Urinary bladder (tissue), 4 donors: Measurements from ENCODE around the gene STRN. TPM values are rescaled to one million over a fixed set of nuclear protein-coding genes. Genes with fewer than 3 reads are reported as not detected.
"Not testable (repeated sequence)": the region's sequence is repeated elsewhere in the genome, so short reads cannot be mapped to it uniquely, and the experiment has no call there.

ENCODE experiments used
- DNase-seq: peaks from one replicate; pipeline ENCODE4 v3.0.0-alpha.2; 2015; ENCODE audit errors: extremely low spot score
- H3K27ac ChIP-seq: one replicate; pipeline ENCODE4 v1.5.1; 2013; ENCODE audit warnings: low read depth, mild to moderate bottlenecking, moderate library complexity
- H3K36me3 ChIP-seq: one replicate; pipeline ENCODE4 v1.6.1; 2013; ENCODE audit warnings: mild to moderate bottlenecking, moderate library complexity; ENCODE audit not compliant: insufficient read depth
- H3K4me1 ChIP-seq: one replicate; pipeline ENCODE4 v1.6.1; 2013; ENCODE audit warnings: mild to moderate bottlenecking, moderate library complexity; ENCODE audit not compliant: insufficient read depth
- H3K4me3 ChIP-seq: one replicate; pipeline ENCODE4 v1.5.1; 2013; ENCODE audit warnings: low read depth, low read length
- WGBS: extraction: QIAGEN DNeasy Blood & Tissue Kit; methylation state at CpG from one replicate; pipeline ENCODE4 v1.1.7; 2013; 5-methylcytosine and 5-hydroxymethylcytosine counted together
- polyA plus RNA-seq: library from polyadenylated mRNA; stranded (reverse); fragments of 200-250 nt; gene quantifications from one replicate; pipeline ENCODE4 v1.2.3, GENCODE V29; 2013
- total RNA-seq: library from RNA; depleted of rRNA; stranded (reverse); fragments of >200 nt; gene quantifications from one replicate; pipeline ENCODE4 v1.2.3, GENCODE V29; 2014
- donor health status: healthy with polysubstance abuse.
- donor health status: healthy.

The STRN gene
- total and polyA plus RNA-seq, 2 donors: 8.2 to 34.9 TPM

DNA sequence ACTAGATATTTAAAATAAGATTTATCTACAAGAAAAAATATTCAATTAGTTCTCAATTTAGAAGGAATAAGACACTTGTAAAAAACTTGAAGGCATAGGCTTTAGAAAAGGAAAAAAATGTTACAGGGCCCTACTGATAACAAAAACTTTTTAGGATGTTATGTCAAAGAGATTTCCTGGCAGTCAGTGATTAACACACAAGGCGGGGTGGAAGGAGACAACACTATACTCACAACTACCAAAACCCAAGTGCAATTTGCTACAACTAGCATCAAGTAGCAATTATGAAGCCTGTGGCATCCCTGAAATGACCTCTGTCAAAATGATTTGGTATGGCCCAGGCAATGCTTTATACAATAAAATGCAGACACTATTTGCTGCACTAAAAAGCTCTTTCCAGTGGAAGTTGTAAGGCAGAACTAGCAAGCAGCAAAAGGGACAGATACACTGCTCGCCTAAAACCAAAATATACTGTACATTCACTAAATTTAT is 15.3 kb downstream of the STRN start:
- no peak for DNase-seq
- Histone ChIP-seq H3K36me3 (no peaks in the 10 kb centered on the region), H3K4me1 (no peaks in the 10 kb centered on the region), H3K4me3 (no peak overlapping the region), H3K27ac (no peak overlapping the region)
- WGBS: 90% methylated on average over 2 of the region's 2 CpGs

DNA sequence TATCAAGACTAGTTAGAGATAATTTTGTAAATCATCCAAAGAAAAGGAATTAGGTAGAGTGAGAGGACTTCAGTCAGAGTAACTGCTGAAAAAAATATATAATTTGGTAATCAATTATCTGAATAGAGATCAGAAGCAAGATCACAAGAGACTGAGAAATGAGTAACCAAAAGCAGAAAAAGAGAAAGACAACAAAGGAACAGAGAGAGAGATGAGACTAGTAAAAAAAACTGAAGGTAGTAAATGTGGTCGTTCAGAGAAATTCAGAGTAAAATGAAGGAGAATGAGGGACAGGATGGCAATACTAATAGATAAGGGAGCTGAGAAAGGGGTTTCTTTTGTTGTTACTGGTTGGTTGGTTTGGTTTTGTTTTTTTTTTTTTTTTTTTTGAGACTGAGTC is 16.5 kb downstream of the STRN start:
- WGBS: 71% methylated on average over 1 of the region's 1 CpG
- no peak overlapping the region for H3K27ac ChIP-seq
- no peaks in the 10 kb centered on the region for H3K36me3 ChIP-seq
- H3K4me3 ChIP-seq: no peak overlapping the region
- no peaks in the 10 kb centered on the region for H3K4me1 ChIP-seq
- DNase-seq: no peak

DNA sequence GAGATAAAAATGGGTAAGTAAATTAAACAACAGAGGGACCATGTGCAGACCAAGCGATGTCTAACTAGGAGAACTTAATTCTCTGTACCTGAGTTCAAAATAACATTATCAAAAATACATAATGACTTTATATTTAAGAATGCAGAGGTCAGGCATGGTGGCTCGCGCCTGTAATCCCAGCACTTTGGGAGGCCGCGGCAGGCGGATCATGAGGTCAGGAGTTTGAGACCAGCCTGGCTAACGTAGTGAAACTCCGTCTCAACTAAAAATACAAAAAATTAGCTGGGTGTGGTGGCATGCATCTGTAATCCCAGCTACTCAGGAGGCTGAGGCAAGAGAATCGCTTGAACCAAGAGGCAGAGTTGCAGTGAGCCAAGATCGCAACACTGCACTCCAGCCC is 21.1 kb downstream of the STRN start:
- DNase-seq, H3K4me1 ChIP-seq, H3K36me3 ChIP-seq, H3K27ac ChIP-seq, H3K4me3 ChIP-seq: not testable (repeated sequence)
- WGBS: 92% methylated on average over 10 of the region's 10 CpGs

DNA sequence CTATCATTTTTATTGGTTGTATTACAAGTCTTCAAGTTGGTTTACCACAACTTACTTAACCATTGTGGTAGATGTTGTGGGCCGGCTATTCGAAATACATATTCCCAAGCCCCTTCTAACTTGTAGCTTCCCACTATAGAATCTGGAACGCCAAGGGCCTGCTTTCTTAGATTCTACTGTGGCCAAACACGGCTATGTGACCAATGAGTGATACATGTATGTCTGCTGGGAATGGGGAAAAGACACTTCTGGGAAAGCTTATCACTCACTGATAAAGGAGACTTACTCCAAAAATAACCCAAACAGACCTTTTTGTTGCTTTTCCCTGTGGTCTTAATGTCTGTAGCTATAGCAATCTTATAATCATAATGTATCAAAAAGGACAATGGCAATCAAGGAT is 24.5 kb downstream of the STRN start:
- Histone ChIP-seq H3K27ac (no peak overlapping the region), H3K36me3 (no peaks in the 10 kb centered on the region), H3K4me3 (no peak overlapping the region), H3K4me1 (no peaks in the 10 kb centered on the region)
- no peak for DNase-seq
- WGBS: 96% methylated on average over 4 of the region's 4 CpGs

DNA sequence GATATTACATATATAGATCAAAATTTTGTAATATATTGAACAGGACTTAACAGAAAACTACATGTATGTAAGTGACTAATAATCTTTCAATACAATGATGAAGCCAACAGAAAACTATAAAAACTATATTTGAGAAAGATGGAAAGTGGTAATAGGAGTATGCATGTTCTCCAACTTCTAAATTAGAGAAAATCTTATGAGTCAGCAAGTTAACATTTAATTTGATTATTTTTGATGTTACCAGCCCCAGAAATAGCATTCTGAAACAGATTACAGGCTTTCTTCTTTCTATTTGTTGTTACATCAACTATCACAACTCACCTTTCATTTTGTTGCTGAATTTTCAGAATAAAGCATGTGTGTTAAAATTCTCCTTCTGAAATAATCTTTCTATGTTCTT is 29.8 kb downstream of the STRN start:
- H3K4me1 ChIP-seq, H3K4me3 ChIP-seq, DNase-seq, H3K27ac ChIP-seq, H3K36me3 ChIP-seq: not testable (repeated sequence)

DNA sequence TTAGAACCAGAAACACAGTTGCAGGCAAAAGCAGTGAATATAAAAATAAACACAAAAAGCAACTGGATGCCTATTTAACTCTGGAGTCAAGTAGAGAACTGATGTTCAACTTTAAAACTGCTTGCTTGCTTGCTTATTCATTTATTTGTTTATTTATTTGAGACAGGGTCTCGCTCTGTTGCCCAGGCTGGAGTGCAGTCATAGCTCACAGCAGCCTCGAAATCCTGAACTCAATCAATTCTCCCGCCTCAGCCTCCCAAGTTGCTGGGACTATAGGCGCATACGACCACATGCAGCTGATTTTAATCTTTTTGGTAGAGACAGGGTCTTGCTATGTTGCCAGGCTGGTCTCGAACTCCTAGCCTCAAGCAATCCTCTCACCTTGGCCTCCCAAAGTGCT is 34.6 kb downstream of the STRN start:
- H3K36me3 ChIP-seq, DNase-seq, H3K4me3 ChIP-seq, H3K27ac ChIP-seq, H3K4me1 ChIP-seq: not testable (repeated sequence)
- WGBS: 95% methylated on average over 6 of the region's 6 CpGs

DNA sequence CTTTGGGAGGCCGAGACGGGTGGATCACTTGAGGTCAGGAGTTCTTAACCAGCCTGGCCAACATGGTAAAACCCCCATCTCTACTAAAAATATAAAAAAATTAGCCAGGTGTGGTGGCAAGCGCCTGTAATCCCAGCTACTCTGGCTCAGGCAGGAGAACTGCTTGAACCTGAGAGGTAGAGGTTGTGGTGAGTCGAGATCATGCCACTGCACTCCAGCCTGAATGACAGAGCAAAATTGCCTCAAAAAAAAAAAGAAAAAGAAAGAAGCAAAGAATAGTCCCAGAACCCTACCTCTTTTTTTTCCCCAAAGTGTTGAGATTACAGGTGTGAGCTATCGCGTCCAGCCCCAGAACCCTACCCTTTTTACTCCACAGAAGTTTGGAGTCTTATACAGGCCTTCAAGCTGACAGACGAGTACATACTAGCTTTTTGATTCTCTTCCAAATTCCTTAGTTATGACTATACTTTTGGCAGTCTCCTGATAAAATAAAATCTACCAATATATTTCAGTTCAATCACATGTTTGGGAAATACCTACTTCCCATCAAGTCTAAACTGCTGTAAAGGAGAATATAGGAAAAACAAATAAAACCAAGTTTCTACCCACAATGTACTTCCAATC is 35.4 kb downstream of the STRN start:
- H3K27ac ChIP-seq: peak overlapping the region; percentile 23
- 77% methylated on average over 7 of the region's 7 CpGs for WGBS
- H3K4me1 ChIP-seq, H3K36me3 ChIP-seq, H3K4me3 ChIP-seq, DNase-seq: not testable (repeated sequence)

DNA sequence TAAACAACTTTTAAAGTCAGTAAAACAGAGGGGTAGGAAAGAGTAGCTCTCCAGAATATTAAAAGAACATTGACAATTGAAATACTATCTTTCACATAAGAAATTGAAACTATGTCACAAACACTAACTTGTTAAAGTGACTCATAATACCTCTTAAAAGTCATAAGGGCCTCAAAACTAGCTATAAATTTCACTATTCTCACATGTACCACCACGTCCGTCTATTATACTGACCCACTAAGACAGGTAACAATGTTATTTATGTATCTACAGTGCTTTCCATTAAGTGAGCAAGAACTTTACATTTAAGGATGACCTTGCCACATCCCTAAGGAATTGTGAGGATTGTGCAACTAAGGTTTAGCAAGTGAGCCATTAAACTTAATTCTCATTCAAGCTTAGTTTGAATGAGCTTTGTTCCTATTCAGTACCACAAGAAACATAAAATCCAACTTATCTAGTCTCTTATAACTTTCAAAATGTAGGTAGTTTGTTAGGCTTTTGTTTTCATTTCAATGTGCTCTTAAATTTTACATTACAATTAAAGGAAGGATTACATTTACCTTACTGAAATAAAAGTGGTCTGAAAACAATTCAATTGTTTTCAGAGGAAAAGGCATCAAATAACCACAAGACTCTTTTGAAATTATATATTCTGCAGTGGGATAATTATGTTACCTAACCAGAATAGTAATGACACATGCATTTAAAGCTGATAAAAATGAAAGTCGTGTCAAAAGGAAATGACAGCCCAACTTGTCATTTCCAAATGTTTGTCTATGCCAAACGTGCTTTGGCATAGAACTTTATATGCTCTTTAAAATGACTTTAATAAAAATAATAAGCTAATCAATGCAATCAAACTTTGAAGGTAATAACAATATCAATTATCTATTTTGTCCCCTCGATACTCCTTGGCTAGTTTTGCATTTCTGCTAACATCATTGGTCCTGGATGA is 39.9 kb downstream of the STRN start:
- not testable (repeated sequence) for H3K4me3 ChIP-seq, H3K4me1 ChIP-seq, H3K36me3 ChIP-seq, DNase-seq, H3K27ac ChIP-seq
- 65% methylated on average over 5 of the region's 5 CpGs for WGBS

DNA sequence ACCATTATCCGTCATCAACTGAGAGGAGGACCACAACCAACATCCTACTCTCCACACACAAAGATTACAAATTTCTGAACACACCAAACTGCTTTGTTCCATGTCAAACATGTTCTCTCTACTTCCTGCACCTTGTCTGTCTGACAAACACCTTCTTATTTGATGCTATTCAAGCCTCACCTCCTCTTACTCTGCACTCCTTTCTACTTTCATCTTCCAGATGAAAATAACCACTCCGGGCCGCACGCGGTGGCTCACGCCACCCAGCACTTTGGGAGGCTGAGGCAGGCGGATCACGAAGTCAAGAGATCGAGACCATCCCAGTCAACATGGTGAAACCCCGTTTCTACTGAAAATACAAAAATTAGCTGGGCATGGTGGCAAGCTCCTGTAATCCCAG is 43.7 kb downstream of the STRN start:
- 97% methylated on average over 10 of the region's 10 CpGs for WGBS
- H3K27ac ChIP-seq, DNase-seq, H3K4me3 ChIP-seq, H3K4me1 ChIP-seq, H3K36me3 ChIP-seq: not testable (repeated sequence)

DNA sequence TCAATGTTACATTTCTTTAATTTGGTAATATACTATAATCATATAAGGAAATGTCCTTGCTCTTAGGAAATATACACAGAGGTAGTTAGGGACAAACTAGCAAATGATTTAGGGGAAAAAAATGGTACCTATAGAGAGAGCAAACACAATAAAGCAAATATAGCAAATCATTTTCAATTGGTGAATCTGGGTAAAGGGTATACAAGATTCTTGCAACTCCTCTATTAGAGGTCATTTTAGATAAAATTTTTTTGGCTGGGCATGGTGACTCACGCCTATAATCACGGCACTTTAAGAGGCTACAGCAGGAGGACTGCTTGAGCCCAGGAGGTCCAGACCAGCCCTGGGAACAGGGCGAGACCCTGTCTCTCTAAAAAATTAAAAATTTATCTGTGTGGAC is 44.4 kb downstream of the STRN start:
- Histone ChIP-seq H3K4me1 (no peaks in the 10 kb centered on the region), H3K36me3 (no peaks in the 10 kb centered on the region), H3K27ac (no peak overlapping the region), H3K4me3 (no peak overlapping the region)
- WGBS: 81% methylated on average over 3 of the region's 3 CpGs
- no peak for DNase-seq

DNA sequence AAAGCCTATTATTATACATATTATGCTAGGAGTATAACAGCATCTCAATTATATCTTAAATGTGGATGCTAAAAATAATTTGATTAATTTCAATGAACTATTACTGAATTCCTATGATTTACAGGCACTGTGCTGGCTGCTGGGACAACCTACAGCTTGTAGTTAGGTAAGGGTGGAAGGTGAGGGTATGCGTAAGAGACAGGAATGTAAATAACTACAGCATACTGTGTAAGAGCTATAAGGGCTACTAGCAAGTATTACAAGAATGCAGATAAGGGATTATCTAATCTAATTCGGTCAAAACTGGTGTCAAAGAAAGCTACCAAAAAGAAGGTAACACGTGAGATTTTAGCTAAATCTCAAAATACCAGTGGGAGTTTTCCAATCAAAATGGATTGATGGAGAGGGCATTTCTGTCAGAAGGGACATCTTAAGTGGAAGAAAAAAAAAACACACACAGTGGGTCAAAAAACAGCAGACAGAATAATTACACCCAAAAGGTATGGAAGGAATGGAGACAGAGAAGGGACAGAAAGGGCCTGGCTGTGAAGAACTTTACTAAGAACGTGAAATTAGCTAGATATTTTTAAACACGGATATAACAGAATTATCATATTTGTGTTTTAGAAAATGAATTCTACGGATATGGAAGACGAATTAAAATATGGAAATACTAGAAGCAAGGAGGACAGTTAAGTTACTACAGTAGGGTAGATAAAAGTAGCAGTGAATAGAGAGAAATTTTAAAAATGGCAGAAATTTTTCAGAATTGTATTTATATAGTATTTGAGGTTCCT is 47.1 kb downstream of the STRN start:
- no peaks in the 10 kb centered on the region for H3K4me1 ChIP-seq
- DNase-seq: no peak
- 87% methylated on average over 7 of the region's 7 CpGs for WGBS
- no peak overlapping the region for H3K27ac ChIP-seq
- H3K36me3 ChIP-seq: peaks cover 2% of the 10 kb centered on the region
- no peak overlapping the region for H3K4me3 ChIP-seq

DNA sequence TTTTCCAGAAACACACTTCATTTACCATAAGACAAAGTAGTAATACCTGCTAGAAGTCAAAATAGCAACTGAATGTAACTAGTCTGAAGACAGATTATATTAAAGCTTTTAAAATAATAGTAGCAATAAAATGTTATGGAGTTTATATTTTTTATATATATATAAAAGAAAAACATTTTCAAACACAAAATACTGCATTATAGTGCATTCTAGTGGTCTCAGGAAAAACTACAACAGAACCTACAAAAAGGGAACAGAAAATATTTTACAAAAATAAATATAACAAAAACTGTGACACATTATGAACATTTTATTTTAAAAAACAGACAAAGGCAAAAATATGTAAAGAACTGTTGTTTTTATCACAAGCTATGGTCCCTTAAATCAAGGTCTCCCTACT is 48.0 kb downstream of the STRN start:
- Histone ChIP-seq H3K27ac (no peak overlapping the region), H3K4me1 (no peaks in the 10 kb centered on the region), H3K4me3 (no peak overlapping the region), H3K36me3 (peaks cover 2% of the 10 kb centered on the region)
- DNase-seq: no peak

DNA sequence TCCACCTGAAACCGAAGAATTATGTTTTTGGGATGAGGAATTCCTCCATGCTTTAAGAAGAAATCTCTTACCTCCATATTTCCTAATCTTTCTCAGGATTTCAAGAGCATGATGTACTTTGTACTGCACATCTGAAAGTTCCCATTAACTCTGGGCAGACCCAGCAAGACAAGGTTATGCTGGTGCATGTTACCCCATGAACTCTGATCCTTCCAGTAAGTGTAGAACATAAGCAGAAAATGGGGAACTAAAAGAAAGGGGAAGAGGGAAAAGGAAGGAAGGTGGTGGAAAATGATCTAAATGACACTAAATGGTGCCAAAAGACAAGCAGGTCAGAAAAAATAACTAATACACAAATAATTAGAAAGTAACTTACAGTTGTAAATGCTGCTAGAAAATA is 50.7 kb downstream of the STRN start:
- Histone ChIP-seq H3K36me3 (peaks cover 2% of the 10 kb centered on the region), H3K27ac (no peak overlapping the region), H3K4me1 (no peaks in the 10 kb centered on the region), H3K4me3 (no peak overlapping the region)
- 91% methylated on average over 1 of the region's 1 CpG for WGBS
- no peak for DNase-seq

DNA sequence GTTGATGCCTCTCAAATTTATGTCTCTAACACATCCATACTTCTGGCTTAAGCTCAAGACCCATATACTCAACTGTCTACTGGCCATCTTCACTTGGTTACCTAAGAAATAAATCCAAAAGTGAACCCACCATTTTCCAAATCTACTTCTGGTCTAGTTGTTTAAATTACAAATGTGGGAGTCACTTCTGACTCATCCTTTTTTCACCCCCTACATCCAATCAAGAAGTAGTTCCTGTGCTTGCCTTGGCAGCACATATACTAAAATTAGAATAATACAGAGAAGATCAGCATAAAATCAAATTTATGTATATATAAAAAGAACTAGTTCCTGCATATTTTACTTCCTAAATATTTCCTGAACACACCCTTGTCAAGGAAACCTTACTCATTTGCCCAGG is 53.6 kb downstream of the STRN start:
- Histone ChIP-seq H3K36me3 (peaks cover 2% of the 10 kb centered on the region), H3K27ac (no peak overlapping the region), H3K4me3 (no peak overlapping the region), H3K4me1 (no peaks in the 10 kb centered on the region)
- no peak for DNase-seq
